HCT116 (cell line): ENCODE measurements around the gene RBM44. TPM values are rescaled to one million over a fixed set of nuclear protein-coding genes. Genes with fewer than 3 reads are reported as not detected.

ENCODE experiments used
- ATAC-seq: fragments of 200-7000 bp; cut with Tn5 transposase; 2 replicates; pipeline ENCODE4 v1.9.1; 2020; ENCODE audit warnings: mild to moderate bottlenecking, moderate library complexity
- BruUV-seq: library from RNA; stranded (reverse); fragments of 400-500 nt; replicated peaks from 2 replicates; lab custom pipeline; 2021; lab: Mats Ljungman, UMichigan
- CTCF ChIA-PET: fragments of 300-600 bp; sonication (Branson Sonifier 250); formaldehyde crosslinking; loops from one replicate; lab custom pipeline; 2021; ENCODE audit warnings: antibody characterized with exemption; lab: Charles Lee
- POLR2A ChIA-PET: fragments of 300-600, 350-600 bp; sonication (Branson Sonifier 250); formaldehyde crosslinking; loops from one replicate; lab custom pipeline; 2021; ENCODE audit warnings: antibody characterized with exemption; lab: Charles Lee
- RAD21 ChIA-PET, 2 experiments: fragments of 300-600 bp; sonication (Branson Sonifier 250); formaldehyde crosslinking; loops; one replicate each; lab custom pipeline; 2023; ENCODE audit warnings: low total read pairs in 2 of 2; ENCODE audit not compliant: uncharacterized antibody in 2 of 2, unreplicated experiment in 2 of 2, low non-redundant PET in 1 of 2; lab: Charles Lee
- DNase-seq: peaks from one replicate; pipeline ENCODE4 v3.0.0-alpha.2; 2010; ENCODE audit warnings: low read depth, low spot score
- H2AFZ ChIP-seq: fragments of 200-600 bp; shearing (Covaris generic), sonication (generic); 2 replicates; pipeline ENCODE4 v1.6.1; 2017; ENCODE audit warnings: low read depth, mixed run types, mixed read lengths, antibody characterized with exemption, low read length; ENCODE audit not compliant: poor library complexity, severe bottlenecking
- H3K27ac ChIP-seq: 2 replicates; pipeline ENCODE4 v1.5.1; 2012; ENCODE audit warnings: low read depth, low read length
- H3K27me3 ChIP-seq: fragments of 200-600 bp; sonication (generic); 2 replicates; pipeline ENCODE4 v1.6.1; 2016; ENCODE audit warnings: mixed run types, low read length, mixed read lengths; ENCODE audit not compliant: insufficient read depth
- H3K36me3 ChIP-seq, 2 experiments: fragments of 200-500 bp in 1 of 2; fragments of 200-600 bp in 1 of 2; sonication (Bioruptor generic) in 1 of 2; sonication (generic) in 1 of 2; 2 replicates each; pipeline versions ENCODE4 v1.5.1 to v1.6.1; 2014 to 2016; ENCODE audit warnings: low read length in 2 of 2, inconsistent platforms in 1 of 2, mixed read lengths in 1 of 2, mixed run types in 1 of 2; ENCODE audit not compliant: insufficient read depth in 2 of 2, control insufficient read depth in 1 of 2
- H3K4me1 ChIP-seq, 2 experiments: fragments of 200-600 bp in 1 of 2; sonication (generic) in 1 of 2; 2 replicates each; pipeline versions ENCODE4 v1.5.1 to v1.6.1; 2012 to 2017; ENCODE audit warnings: low read length in 2 of 2, inconsistent platforms in 1 of 2, mild to moderate bottlenecking in 1 of 2, mixed read lengths in 1 of 2, mixed run types in 1 of 2, moderate library complexity in 1 of 2; ENCODE audit not compliant: insufficient read depth in 2 of 2, control insufficient read depth in 1 of 2
- H3K4me2 ChIP-seq: fragments of 200-600 bp; sonication (generic); 2 replicates; pipeline ENCODE4 v1.6.1; 2017; ENCODE audit warnings: mixed run types, low read length, mixed read lengths
- H3K4me3 ChIP-seq, 2 experiments: fragments of 200-600 bp in 1 of 2; sonication (generic) in 1 of 2; replicated peaks in 1 of 2; 2 replicates each; pipeline ENCODE4 v1.5.1; 2011 to 2016; ENCODE audit warnings: low read length in 2 of 2, control low read depth in 1 of 2, low read depth in 1 of 2, mild to moderate bottlenecking in 1 of 2, mixed read lengths in 1 of 2, mixed run types in 1 of 2
- H3K79me2 ChIP-seq: fragments of 200-600 bp; sonication (generic); 2 replicates; pipeline ENCODE4 v1.6.1; 2017; ENCODE audit warnings: mild to moderate bottlenecking, mixed run types, low read length, moderate library complexity, mixed read lengths; ENCODE audit not compliant: insufficient read depth
- H3K9ac ChIP-seq: fragments of 200-600 bp; sonication (generic); 2 replicates; pipeline ENCODE4 v1.6.1; 2016; ENCODE audit warnings: low read length, mixed read lengths
- H3K9me2 ChIP-seq: fragments of 200-600 bp; sonication (generic), shearing (Covaris generic); 2 replicates; pipeline ENCODE4 v1.6.1; 2017; ENCODE audit warnings: mixed run types, mild to moderate bottlenecking, moderate library complexity; ENCODE audit not compliant: insufficient read depth
- H3K9me3 ChIP-seq, 2 experiments: fragments of 200-500 bp in 1 of 2; fragments of 200-600 bp in 1 of 2; sonication (Bioruptor generic) in 1 of 2; sonication (generic) in 1 of 2; 2 replicates each; pipeline ENCODE4 v1.6.1; 2014 to 2017; ENCODE audit warnings: low read length in 2 of 2, mixed read lengths in 2 of 2, inconsistent platforms in 1 of 2, low read depth in 1 of 2, mild to moderate bottlenecking in 1 of 2, mixed run types in 1 of 2, moderate library complexity in 1 of 2; ENCODE audit not compliant: control insufficient read depth in 1 of 2, insufficient read depth in 1 of 2
- H4K20me1 ChIP-seq: fragments of 200-600 bp; sonication (generic), shearing (Covaris generic); 2 replicates; pipeline ENCODE4 v1.6.1; 2017; ENCODE audit warnings: mixed run types, mild to moderate bottlenecking, moderate library complexity; ENCODE audit not compliant: insufficient read depth
- CTCF ChIP-seq, 3 experiments: fragments of 200-600 bp in 1 of 3; sonication (generic) in 1 of 3; IDR thresholded peaks in 2 of 3; conservative IDR thresholded peaks in 1 of 3; 2 replicates each; pipeline ENCODE4 v1.5.1; 2012 to 2017; ENCODE audit warnings: low read depth in 2 of 3, low read length in 2 of 3, antibody characterized with exemption in 1 of 3, borderline replicate concordance in 1 of 3, control low read depth in 1 of 3, mild to moderate bottlenecking in 1 of 3, mixed read lengths in 1 of 3, mixed run types in 1 of 3, moderate library complexity in 1 of 3; ENCODE audit not compliant: insufficient read depth in 1 of 3
- EZH2 ChIP-seq: fragments of 200-600 bp; sonication (generic); IDR thresholded peaks from 2 replicates; pipeline ENCODE4 v1.6.1; 2017; ENCODE audit warnings: antibody characterized with exemption, mixed run types
- EZH2phosphoT487 ChIP-seq: fragments of 200-600 bp; IDR thresholded peaks from 2 replicates; pipeline ENCODE4 v1.6.1; 2018; ENCODE audit warnings: antibody characterized with exemption, borderline replicate concordance
- JUND ChIP-seq: IDR thresholded peaks from 2 replicates; pipeline ENCODE4 v1.6.1; 2012
- POLR2AphosphoS5 ChIP-seq: IDR thresholded peaks from 2 replicates; pipeline ENCODE4 v1.6.1; 2011; ENCODE audit warnings: mild to moderate bottlenecking, low read depth, low read length, moderate library complexity
- SRF ChIP-seq: IDR thresholded peaks from 2 replicates; pipeline ENCODE4 v1.6.1; 2012; ENCODE audit warnings: low read depth
- intact Hi-C: fragments of 100-400 bp; cut with micrococcal nuclease; formaldehyde crosslinking; loops from 2 replicates; pipeline ENCODE4 v1.10.0; 2022
- total RNA-seq: library from RNA; stranded (reverse); gene quantifications from one replicate; pipeline ENCODE4 v1.2.1, GENCODE V29; 2021; ENCODE audit not compliant: unreplicated experiment
- TF ChIP-seq, protein P1 (sequence below): IDR thresholded peaks from 2 replicates; pipeline ENCODE4 v1.6.1; 2012; ENCODE audit warnings: low read depth

The RBM44 gene
- total RNA-seq, 1 experiment from 2014 or later: 0.54 TPM

GRCh38 chr2:237765875-237766274, 32.7 kb upstream of the RBM44 start:
- Histone ChIP-seq H3K9ac (no peak overlapping the region), H3K4me1 (no peaks in the 10 kb centered on the region), H3K4me3 (no peak overlapping the region), H3K27me3 (no peaks in the 10 kb centered on the region), H4K20me1 (no peaks in the 10 kb centered on the region; the same call in 1 of the 2 replicates), H3K36me3 (peaks cover 6 to 10% of the 10 kb centered on the region in 2 experiments; a peak in 3 of 4 replicates), H3K27ac (no peak overlapping the region), H3K9me3 (no peaks in the 10 kb centered on the region), H3K79me2 (no peaks in the 10 kb centered on the region), H3K9me2 (no peaks in the 10 kb centered on the region), H2AFZ (no peak overlapping the region)
- intact Hi-C loops: no loop called here
- ATAC-seq (no peak), DNase-seq (no peak)
- ChIA-PET RAD21 (no interaction called here), CTCF (no interaction called here)
- TF ChIP-seq SRF: no peak
- TF ChIP-seq EZH2: no peak
- TF ChIP-seq JUND: no peak
- no peak for TF ChIP-seq EZH2phosphoT487
- no peak for TF ChIP-seq CTCF (IDR thresholded peaks at IDR 0.05 in 2 of 3, conservative IDR thresholded peaks at IDR 0.05 in 1 of 3; ENCODE audit: borderline replicate concordance in 1 of 3, insufficient read depth in 1 of 3, low read depth in 2 of 3, low read length in 2 of 3)
- no peak for TF ChIP-seq POLR2AphosphoS5
- TF ChIP-seq, protein P1, sequence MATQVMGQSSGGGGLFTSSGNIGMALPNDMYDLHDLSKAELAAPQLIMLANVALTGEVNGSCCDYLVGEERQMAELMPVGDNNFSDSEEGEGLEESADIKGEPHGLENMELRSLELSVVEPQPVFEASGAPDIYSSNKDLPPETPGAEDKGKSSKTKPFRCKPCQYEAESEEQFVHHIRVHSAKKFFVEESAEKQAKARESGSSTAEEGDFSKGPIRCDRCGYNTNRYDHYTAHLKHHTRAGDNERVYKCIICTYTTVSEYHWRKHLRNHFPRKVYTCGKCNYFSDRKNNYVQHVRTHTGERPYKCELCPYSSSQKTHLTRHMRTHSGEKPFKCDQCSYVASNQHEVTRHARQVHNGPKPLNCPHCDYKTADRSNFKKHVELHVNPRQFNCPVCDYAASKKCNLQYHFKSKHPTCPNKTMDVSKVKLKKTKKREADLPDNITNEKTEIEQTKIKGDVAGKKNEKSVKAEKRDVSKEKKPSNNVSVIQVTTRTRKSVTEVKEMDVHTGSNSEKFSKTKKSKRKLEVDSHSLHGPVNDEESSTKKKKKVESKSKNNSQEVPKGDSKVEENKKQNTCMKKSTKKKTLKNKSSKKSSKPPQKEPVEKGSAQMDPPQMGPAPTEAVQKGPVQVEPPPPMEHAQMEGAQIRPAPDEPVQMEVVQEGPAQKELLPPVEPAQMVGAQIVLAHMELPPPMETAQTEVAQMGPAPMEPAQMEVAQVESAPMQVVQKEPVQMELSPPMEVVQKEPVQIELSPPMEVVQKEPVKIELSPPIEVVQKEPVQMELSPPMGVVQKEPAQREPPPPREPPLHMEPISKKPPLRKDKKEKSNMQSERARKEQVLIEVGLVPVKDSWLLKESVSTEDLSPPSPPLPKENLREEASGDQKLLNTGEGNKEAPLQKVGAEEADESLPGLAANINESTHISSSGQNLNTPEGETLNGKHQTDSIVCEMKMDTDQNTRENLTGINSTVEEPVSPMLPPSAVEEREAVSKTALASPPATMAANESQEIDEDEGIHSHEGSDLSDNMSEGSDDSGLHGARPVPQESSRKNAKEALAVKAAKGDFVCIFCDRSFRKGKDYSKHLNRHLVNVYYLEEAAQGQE: no peak
- TF ChIP-seq, all 23 proteins: peak for 0
- POLR2A ChIA-PET: no interaction called here
- no peak overlapping the region for H3K4me2 ChIP-seq
- BruUV-seq: no TSS peak
